A673 (cell line): ENCODE data around the gene DSCAML1. TPM values are rescaled to one million over a fixed set of nuclear protein-coding genes. Genes with fewer than 3 reads are reported as not detected.

Experiments used
- BruUV-seq: library from RNA; stranded (reverse); fragments of 400-500 nt; replicated peaks from 2 replicates; lab custom pipeline; 2021; lab: Mats Ljungman, UMichigan
- CTCF ChIA-PET: fragments of 300-600 bp; sonication (Branson Sonifier 250); formaldehyde crosslinking; loops from one replicate; lab custom pipeline; 2022; ENCODE audit warnings: antibody characterized with exemption; lab: Charles Lee
- POLR2A ChIA-PET: fragments of 300-600 bp; sonication (Branson Sonifier 250); formaldehyde crosslinking; loops from one replicate; lab custom pipeline; 2022; ENCODE audit warnings: antibody characterized with exemption; ENCODE audit not compliant: low non-redundant PET; lab: Charles Lee
- DNase-seq: peaks from one replicate; pipeline ENCODE4 v3.0.0-alpha.2; 2015; ENCODE audit warnings: low spot score
- H3K27ac ChIP-seq: fragments of 200-600 bp; sonication (generic); 2 replicates; pipeline ENCODE4 v1.5.1; 2016; ENCODE audit warnings: mixed run types, low read depth, mild to moderate bottlenecking, mixed read lengths, antibody characterized with exemption, low read length; ENCODE audit not compliant: poor library complexity, severe bottlenecking
- H3K27me3 ChIP-seq: fragments of 200-600 bp; sonication (generic); replicated peaks from 2 replicates; pipeline ENCODE4 v1.6.1; 2017; ENCODE audit warnings: mixed run types, low read depth, mild to moderate bottlenecking, mixed read lengths, antibody characterized with exemption, low read length; ENCODE audit not compliant: insufficient read depth, poor library complexity
- H3K36me3 ChIP-seq: fragments of 200-600 bp; sonication (generic); 2 replicates; pipeline ENCODE4 v1.6.1; 2016; ENCODE audit warnings: mixed run types, mild to moderate bottlenecking, mixed read lengths, antibody characterized with exemption, low read length; ENCODE audit not compliant: insufficient read depth, poor library complexity, severe bottlenecking
- H3K4me1 ChIP-seq: fragments of 200-600 bp; sonication (generic); 2 replicates; pipeline ENCODE4 v1.6.1; 2017; ENCODE audit warnings: mixed run types, mild to moderate bottlenecking, mixed read lengths, antibody characterized with exemption, low read length; ENCODE audit not compliant: insufficient read depth, poor library complexity, severe bottlenecking
- H3K4me3 ChIP-seq: fragments of 200-600 bp; sonication (generic); 2 replicates; pipeline ENCODE4 v1.5.1; 2016; ENCODE audit warnings: low read depth, mixed run types, mild to moderate bottlenecking, mixed read lengths, low read length; ENCODE audit not compliant: poor library complexity, severe bottlenecking
- H3K9me3 ChIP-seq: fragments of 200-600 bp; sonication (generic); 2 replicates; pipeline ENCODE4 v1.6.1; 2016; ENCODE audit warnings: mixed run types, low read depth, mild to moderate bottlenecking, mixed read lengths, antibody characterized with exemption, low read length; ENCODE audit not compliant: poor library complexity, severe bottlenecking
- EZH2 ChIP-seq: fragments of 200-600 bp; sonication (generic); IDR thresholded peaks from 2 replicates; pipeline ENCODE4 v1.6.1; 2017; ENCODE audit warnings: borderline replicate concordance, low read depth, mild to moderate bottlenecking, mixed read lengths, antibody characterized with exemption, low read length; ENCODE audit not compliant: poor library complexity, severe bottlenecking
- intact Hi-C: fragments of 100-400 bp; cut with micrococcal nuclease; formaldehyde crosslinking; loops from one replicate; pipeline ENCODE4 v1.10.0; 2022; ENCODE audit not compliant: unreplicated experiment
- total RNA-seq: library from RNA; stranded (reverse); gene quantifications from 2 replicates; pipeline ENCODE4 v1.2.3, GENCODE V29; 2021
- TF ChIP-seq, protein P1 (sequence below): fragments of 300-800, 200-600 bp; sonication (generic); conservative IDR thresholded peaks from 2 replicates; pipeline ENCODE4 v1.5.1; 2017; ENCODE audit warnings: low read depth, mild to moderate bottlenecking, antibody characterized with exemption, low read length, moderate library complexity, mixed read lengths

Gene DSCAML1
- total RNA-seq, 1 experiment from 2014 or later: not detected

DNA sequence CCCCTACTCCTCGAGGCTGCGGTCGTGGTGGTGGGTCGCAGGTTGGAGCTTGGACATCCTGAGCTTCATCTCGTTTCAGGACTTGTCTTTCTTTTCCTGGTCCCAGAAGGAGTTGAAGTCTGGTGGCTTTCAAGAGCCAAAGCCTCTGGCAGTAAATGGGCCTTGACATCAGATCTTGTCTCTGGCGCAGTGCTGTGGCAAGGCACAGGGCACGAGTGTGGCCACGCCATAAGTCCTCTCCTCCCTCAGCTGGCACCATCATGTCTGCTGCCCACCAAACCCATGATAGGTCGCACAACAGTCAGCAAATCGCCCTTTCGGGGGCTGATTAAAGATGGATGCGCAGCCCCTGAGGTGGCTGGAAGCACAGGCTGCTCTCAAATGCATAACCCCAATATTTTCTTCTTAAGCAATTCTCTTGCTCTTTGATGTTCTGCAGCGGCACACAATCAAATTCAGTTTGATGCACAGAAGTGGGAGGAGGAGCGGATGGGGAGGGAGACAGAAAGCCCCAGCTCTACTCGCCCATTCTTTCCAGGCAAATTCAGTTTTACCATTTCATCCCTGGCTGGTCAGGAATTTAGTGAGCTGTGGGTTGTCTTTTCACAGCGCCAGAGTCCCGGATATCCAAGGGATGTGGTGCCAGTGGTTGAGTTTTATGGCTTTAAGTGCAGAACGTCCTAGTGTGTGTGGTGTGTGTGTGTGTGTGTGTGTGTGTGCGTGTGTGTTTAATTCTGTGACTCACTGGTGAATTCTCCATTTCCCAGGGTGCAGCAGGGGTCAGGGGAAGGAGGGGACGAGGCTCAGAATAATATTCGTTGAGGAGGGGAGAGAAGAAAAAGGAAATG is 162.0 kb downstream of the DSCAML1 start:
- no TSS peak for BruUV-seq
- Histone ChIP-seq H3K36me3 (no peaks in the 10 kb centered on the region), H3K4me3 (no peak overlapping the region), H3K4me1 (no peaks in the 10 kb centered on the region), H3K27me3 (peaks cover 8% of the 10 kb centered on the region), H3K9me3 (no peaks in the 10 kb centered on the region), H3K27ac (no peak overlapping the region)
- ChIA-PET CTCF (no interaction called here), POLR2A (no interaction called here)
- intact Hi-C loops: no loop called here
- no peak for TF ChIP-seq EZH2
- TF ChIP-seq, protein P1, sequence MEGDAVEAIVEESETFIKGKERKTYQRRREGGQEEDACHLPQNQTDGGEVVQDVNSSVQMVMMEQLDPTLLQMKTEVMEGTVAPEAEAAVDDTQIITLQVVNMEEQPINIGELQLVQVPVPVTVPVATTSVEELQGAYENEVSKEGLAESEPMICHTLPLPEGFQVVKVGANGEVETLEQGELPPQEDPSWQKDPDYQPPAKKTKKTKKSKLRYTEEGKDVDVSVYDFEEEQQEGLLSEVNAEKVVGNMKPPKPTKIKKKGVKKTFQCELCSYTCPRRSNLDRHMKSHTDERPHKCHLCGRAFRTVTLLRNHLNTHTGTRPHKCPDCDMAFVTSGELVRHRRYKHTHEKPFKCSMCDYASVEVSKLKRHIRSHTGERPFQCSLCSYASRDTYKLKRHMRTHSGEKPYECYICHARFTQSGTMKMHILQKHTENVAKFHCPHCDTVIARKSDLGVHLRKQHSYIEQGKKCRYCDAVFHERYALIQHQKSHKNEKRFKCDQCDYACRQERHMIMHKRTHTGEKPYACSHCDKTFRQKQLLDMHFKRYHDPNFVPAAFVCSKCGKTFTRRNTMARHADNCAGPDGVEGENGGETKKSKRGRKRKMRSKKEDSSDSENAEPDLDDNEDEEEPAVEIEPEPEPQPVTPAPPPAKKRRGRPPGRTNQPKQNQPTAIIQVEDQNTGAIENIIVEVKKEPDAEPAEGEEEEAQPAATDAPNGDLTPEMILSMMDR: no peak
- DNase-seq: peak; percentile 10

GRCh38 chr11:117633976-117634755 is 162.8 kb downstream of the DSCAML1 start:
- ChIA-PET CTCF (no interaction called here), POLR2A (no interaction called here)
- Histone ChIP-seq H3K9me3 (no peaks in the 10 kb centered on the region), H3K27me3 (peaks cover 8% of the 10 kb centered on the region), H3K4me3 (no peak overlapping the region), H3K27ac (no peak overlapping the region), H3K36me3 (no peaks in the 10 kb centered on the region), H3K4me1 (no peaks in the 10 kb centered on the region)
- no TSS peak for BruUV-seq
- intact Hi-C loops: no loop called here
- TF ChIP-seq EZH2: no peak
- TF ChIP-seq, protein P1: no peak
- no peak for DNase-seq

DNA sequence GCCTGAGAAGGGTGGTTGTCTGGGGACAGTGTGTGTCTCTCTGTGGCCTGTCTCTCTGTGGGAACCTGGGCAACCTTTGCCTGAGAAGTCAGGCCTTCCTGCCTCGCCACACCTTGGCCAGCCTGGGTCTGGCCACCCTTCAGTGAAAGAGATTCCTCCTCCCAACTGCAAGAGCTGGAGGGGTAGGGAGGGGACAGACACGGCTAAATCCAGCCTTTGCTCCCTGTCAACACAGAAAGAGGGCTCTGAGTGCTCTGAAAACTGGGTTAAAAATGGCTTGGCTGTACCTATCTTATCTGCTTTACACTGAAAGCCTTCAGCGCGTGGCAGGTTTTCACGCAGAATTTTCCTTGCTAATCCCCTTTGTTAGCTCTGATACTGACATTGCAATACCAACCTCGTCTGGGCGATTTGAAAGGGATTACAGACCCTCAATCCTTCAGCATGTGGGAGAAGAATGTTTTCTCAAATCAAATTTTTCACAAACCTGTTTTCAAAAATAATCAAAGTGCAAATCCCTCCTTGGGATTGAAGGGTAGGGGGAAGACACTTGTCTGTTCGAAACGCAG is 163.7 kb downstream of the DSCAML1 start:
- ChIA-PET CTCF (no interaction called here), POLR2A (no interaction called here)
- Histone ChIP-seq H3K27me3 (peaks cover 8% of the 10 kb centered on the region), H3K9me3 (no peaks in the 10 kb centered on the region), H3K4me1 (no peaks in the 10 kb centered on the region), H3K4me3 (no peak overlapping the region), H3K27ac (no peak overlapping the region), H3K36me3 (no peaks in the 10 kb centered on the region)
- no TSS peak for BruUV-seq
- intact Hi-C loops: no loop called here
- no peak for TF ChIP-seq EZH2
- TF ChIP-seq, protein P1: no peak
- no peak for DNase-seq
